ENCODE results near the gene PARVB. TPM values are rescaled to one million over a fixed set of nuclear protein-coding genes. Genes with fewer than 3 reads are reported as not detected.

Gene PARVB
- total RNA-seq, 1 donor from 2014 or later, result 12.7 TPM

DNA sequence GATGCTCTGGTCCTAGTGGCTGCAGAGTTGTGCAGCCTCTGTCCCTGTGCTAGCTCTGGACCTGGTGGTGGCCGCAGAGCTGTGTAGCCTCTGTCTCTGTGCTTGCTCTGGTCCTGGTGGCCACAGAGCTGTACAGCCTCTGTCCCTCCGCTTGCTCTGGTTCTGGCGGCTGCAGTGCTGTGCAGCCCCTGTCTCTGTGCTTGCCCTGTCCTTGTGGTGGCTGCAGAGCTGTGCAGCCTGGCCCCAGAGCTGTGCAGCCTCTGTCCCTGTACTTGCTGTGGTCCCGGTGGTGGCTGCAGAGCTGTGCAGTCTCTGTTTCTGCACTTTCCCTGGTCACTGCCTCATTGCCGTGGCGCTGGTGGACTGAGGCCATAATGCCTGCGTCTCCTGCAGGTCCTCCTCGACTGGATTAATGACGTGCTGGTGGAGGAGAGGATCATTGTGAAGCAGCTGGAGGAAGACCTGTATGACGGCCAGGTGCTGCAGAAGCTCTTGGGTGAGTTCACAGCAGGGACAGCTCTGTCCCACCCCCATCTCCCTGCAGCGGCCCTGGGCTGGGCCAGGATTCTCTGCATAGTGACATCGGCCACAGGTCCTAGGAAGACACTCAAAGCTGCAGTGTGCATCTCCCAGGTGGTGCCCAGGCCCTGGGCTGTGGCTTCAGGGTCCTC is 94.7 kb downstream of the PARVB start:
- no peaks in the 10 kb centered on the region for H3K9me3 ChIP-seq (ENCODE audit: low read depth)
- H3K4me3 Mint-ChIP-seq, result no peak overlapping the region
- H4K20me1 ChIP-seq (ENCODE audit: low read depth), result no peaks in the 10 kb centered on the region
- H2AFZ ChIP-seq (replicated peaks), result no peak overlapping the region
- no peaks in the 10 kb centered on the region for H3K79me2 ChIP-seq (ENCODE audit: low read depth)
- H3K27me3 ChIP-seq, result no peaks in the 10 kb centered on the region
- H3K4me3 ChIP-seq, result no peak overlapping the region
- no peaks in the 10 kb centered on the region for H3K36me3 ChIP-seq
- H3K4me1 Mint-ChIP-seq, result no peaks in the 10 kb centered on the region
- no peak overlapping the region for H3K27ac ChIP-seq
- no peaks in the 10 kb centered on the region for H3K36me3 Mint-ChIP-seq
- no peak overlapping the region for H3K9ac ChIP-seq
- H3K27ac Mint-ChIP-seq, result peak overlapping the region; percentile 38
- peaks cover 8% of the 10 kb centered on the region for H3K9me3 Mint-ChIP-seq
- H3K4me2 ChIP-seq, result no peak overlapping the region
- no peaks in the 10 kb centered on the region for H3K4me1 ChIP-seq
- H3K27me3 Mint-ChIP-seq (ENCODE audit: insufficient read depth, low read depth), result peaks cover 13% of the 10 kb centered on the region
- H3F3A ChIP-seq (ENCODE audit: low read depth), result no peaks in the 10 kb centered on the region
- TF ChIP-seq, protein P1, sequence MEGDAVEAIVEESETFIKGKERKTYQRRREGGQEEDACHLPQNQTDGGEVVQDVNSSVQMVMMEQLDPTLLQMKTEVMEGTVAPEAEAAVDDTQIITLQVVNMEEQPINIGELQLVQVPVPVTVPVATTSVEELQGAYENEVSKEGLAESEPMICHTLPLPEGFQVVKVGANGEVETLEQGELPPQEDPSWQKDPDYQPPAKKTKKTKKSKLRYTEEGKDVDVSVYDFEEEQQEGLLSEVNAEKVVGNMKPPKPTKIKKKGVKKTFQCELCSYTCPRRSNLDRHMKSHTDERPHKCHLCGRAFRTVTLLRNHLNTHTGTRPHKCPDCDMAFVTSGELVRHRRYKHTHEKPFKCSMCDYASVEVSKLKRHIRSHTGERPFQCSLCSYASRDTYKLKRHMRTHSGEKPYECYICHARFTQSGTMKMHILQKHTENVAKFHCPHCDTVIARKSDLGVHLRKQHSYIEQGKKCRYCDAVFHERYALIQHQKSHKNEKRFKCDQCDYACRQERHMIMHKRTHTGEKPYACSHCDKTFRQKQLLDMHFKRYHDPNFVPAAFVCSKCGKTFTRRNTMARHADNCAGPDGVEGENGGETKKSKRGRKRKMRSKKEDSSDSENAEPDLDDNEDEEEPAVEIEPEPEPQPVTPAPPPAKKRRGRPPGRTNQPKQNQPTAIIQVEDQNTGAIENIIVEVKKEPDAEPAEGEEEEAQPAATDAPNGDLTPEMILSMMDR (IDR thresholded peaks at IDR 0.05), result no peak
- no peak for DNase-seq (ENCODE audit: low spot score)

- Histone ChIP-seq H3K27ac (no peak overlapping the region), H3K9ac (no peak overlapping the region)
Observed at GRCh38 chr22:44119669-44120313, 95.7 kb downstream of the PARVB start.

GRCh38 chr22:44120314-44120704 is 96.2 kb downstream of the PARVB start:
- no peak for TF ChIP-seq EZH2phosphoT487 (IDR thresholded peaks at IDR 0.05)
- no peak for TF ChIP-seq EZH2 (IDR thresholded peaks at IDR 0.05)
- TF ChIP-seq, protein P1 (IDR thresholded peaks at IDR 0.05), result no peak

More at GRCh38 chr22:44119669-44120313, 95.7 kb downstream of the PARVB start:
- no peaks in the 10 kb centered on the region for H3K36me3 ChIP-seq
- no peaks in the 10 kb centered on the region for H3K9me3 ChIP-seq (ENCODE audit: low read depth)
- no peak for DNase-seq (ENCODE audit: low spot score)
- Mint-ChIP-seq H3K4me3 (no peak overlapping the region), H3K9me3 (peaks cover 8% of the 10 kb centered on the region), H3K4me1 (no peaks in the 10 kb centered on the region), H3K27ac (no peak overlapping the region), H3K27me3 (ENCODE audit: insufficient read depth, low read depth) (peaks cover 14% of the 10 kb centered on the region), H3K36me3 (no peaks in the 10 kb centered on the region)
- no peaks in the 10 kb centered on the region for H3K79me2 ChIP-seq (ENCODE audit: low read depth)
- no peak for TF ChIP-seq EZH2phosphoT487 (IDR thresholded peaks at IDR 0.05)
- no peak for TF ChIP-seq EZH2 (IDR thresholded peaks at IDR 0.05)
- TF ChIP-seq, protein P1 (IDR thresholded peaks at IDR 0.05), result no peak
- H2AFZ ChIP-seq (replicated peaks), result no peak overlapping the region
- no peaks in the 10 kb centered on the region for H3K4me1 ChIP-seq
- H3K27me3 ChIP-seq, result no peaks in the 10 kb centered on the region
- no peaks in the 10 kb centered on the region for H3F3A ChIP-seq (ENCODE audit: low read depth)
- H3K4me2 ChIP-seq, result no peak overlapping the region
- H3K4me3 ChIP-seq, result no peak overlapping the region
- H4K20me1 ChIP-seq (ENCODE audit: low read depth), result no peaks in the 10 kb centered on the region

More at GRCh38 chr22:44120314-44120704, 96.2 kb downstream of the PARVB start:
- peaks cover 12% of the 10 kb centered on the region for H3K9me3 Mint-ChIP-seq
- DNase-seq (ENCODE audit: low spot score), result no peak
- Histone ChIP-seq H3K4me2 (no peak overlapping the region), H3K4me1 (no peaks in the 10 kb centered on the region), H3K9ac (no peak overlapping the region), H3F3A (ENCODE audit: low read depth) (no peaks in the 10 kb centered on the region), H3K27ac (no peak overlapping the region), H4K20me1 (ENCODE audit: low read depth) (no peaks in the 10 kb centered on the region), H3K36me3 (no peaks in the 10 kb centered on the region), H2AFZ (replicated peaks) (no peak overlapping the region), H3K27me3 (no peaks in the 10 kb centered on the region), H3K79me2 (ENCODE audit: low read depth) (no peaks in the 10 kb centered on the region), H3K9me3 (ENCODE audit: low read depth) (no peaks in the 10 kb centered on the region), H3K4me3 (no peak overlapping the region)
- peaks cover 16% of the 10 kb centered on the region for H3K27me3 Mint-ChIP-seq (ENCODE audit: insufficient read depth, low read depth)
- no peak overlapping the region for H3K4me3 Mint-ChIP-seq
- H3K4me1 Mint-ChIP-seq, result no peaks in the 10 kb centered on the region
- no peaks in the 10 kb centered on the region for H3K36me3 Mint-ChIP-seq
- no peak overlapping the region for H3K27ac Mint-ChIP-seq

Data from neural progenitor cell (in vitro differentiated cells).